GM11168 (cell line): Measurements from ENCODE around the gene TRIM37.
"Not testable (repeated sequence)": the region's sequence is repeated elsewhere in the genome, so short reads cannot be mapped to it uniquely, and the experiment has no call there.

Experiments used
- in situ Hi-C: fragments of 300-500 bp; cut with MboI; formaldehyde crosslinking; loops from one replicate; pipeline ENCODE4 v1.12.0; 2022; ENCODE audit warnings: low sequenced_read_pairs; ENCODE audit not compliant: unreplicated experiment

The TRIM37 gene

DNA sequence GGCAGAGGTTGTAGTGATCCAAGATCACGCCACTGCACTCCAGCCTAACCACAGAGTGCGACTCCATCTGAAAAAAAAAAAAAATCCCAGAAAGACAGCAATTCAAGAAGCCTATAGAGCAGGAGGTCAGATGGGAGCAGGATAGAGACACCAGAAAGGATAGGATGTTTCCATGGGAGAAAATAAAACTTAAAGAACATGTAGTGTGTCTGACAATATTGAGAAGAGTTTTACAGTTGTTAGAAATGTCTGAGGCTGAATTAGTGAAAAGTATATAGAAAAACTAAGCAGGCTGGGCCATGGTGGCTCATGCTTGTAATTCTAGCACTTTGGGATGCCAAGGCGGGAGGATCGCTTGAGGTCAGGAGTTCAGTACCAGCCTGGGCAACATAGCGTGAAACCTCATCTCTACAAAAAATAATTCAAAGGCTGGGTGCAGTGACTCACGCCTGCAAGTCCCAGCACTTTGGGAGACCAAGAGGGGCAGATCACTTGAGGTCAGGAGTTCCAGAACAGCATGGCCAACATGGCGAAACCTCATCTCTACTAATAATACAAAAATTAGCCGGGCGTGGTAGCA lies 15.3 kb upstream of the TRIM37 start:
- in situ Hi-C loops = no loop called here

DNA sequence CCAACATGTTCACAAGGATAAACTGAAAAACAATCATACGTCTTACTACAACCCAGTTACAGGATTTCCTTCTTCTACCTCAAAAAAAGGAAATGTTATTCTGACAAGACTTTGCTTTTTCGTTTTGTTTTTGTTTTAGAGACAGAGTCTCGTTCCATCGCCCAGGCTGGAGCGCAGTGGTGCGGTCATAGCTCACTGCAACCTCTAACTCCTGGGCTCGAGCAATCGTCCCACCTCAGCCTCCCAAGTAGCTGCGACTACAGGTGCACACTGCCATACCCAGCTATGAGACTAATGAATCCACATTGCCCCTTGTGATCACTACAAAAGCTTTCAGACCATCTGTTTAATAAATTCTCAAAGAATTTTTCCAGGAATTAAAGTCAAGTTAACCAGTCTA lies 8.8 kb upstream of the TRIM37 start:
- in situ Hi-C loops = no loop called here

DNA sequence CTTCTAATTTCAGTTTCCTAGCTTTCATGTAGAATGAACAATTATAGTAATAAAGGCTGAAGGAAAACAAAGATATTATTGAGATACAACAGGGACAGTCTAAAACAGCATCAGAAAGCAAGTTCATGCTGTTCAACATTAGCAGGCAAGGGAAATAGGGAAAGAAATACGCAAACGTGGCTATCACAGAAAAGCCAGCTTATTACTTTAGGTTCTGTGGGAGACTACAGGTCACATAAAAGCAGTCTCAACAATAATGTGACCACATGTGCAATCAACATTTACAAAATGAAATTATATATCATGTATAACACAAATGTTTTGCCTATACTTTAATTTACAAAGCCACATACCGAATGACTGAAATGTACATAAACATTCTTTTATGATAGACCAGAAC lies 4.9 kb upstream of the TRIM37 start:
- in situ Hi-C loops = no loop called here

DNA sequence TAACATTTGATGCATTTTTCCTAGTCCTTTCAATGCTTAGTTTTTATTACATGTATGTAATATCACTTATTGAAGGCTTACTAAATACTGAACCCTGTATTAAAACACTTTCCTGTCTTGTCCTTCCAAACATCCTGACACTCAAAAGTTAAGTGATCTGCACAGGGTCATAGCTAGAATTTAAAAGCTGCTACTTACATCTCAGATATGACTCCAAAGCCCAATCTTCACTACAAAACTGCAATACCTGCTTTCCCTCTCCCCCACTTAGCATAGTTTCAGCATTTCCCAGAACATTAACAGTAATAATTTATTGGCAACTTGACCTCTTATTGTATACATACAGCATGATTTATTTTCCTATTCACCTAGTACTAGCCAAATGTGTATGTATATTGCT lies 4.3 kb upstream of the TRIM37 start:
- in situ Hi-C loops = no loop called here

DNA sequence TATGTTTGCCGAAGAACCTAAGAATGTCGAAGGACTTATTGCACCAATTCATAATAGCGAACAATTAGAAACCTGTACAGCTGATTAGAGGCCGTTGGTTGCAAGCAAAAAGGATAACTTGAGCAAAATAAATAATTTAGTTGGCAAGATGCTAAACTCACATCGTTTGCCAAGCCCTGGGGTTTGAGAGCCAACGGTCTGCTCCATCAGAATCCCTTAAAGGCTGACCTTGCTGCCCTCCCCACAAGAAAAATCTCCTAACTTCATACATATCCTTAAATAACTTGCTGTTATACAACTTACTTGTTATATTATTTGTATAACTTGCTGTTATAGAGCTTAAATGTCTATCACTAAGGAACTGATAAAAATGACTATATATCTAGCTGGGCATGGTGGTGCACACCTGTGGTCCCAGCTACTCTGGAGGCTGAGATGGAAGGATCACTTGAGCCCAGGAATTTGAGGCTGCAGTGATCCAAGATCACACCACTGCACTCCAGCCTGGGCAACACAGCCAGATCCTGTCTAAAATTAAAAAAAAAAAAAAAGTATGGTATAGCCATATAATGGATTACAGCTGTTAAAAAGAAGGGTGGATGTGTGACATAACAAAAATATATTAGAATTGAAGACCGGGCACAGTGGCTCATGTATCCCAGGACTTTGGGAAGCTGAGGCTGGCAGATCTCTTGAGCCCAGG lies 1.9 kb upstream of the TRIM37 start:
- in situ Hi-C loops = no loop called here

DNA sequence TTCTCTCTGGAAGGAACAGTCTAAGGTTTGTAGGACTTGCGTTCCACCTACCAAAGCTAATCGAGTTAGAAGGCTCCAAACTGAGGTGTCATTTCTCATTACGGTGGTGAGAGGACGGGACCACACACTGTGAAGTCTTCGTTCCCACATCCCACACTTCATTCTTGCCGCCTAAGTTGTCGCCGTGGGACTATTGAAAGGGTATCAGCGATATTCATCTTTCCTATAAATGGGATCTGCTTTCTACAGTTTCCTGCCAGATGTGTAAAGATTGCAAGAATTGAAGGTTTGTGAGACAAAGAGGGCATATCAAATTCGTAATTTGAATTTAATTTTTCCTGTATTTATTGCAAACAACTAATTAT lies 608 bp upstream of the TRIM37 start:
- in situ Hi-C loops = no loop called here

DNA sequence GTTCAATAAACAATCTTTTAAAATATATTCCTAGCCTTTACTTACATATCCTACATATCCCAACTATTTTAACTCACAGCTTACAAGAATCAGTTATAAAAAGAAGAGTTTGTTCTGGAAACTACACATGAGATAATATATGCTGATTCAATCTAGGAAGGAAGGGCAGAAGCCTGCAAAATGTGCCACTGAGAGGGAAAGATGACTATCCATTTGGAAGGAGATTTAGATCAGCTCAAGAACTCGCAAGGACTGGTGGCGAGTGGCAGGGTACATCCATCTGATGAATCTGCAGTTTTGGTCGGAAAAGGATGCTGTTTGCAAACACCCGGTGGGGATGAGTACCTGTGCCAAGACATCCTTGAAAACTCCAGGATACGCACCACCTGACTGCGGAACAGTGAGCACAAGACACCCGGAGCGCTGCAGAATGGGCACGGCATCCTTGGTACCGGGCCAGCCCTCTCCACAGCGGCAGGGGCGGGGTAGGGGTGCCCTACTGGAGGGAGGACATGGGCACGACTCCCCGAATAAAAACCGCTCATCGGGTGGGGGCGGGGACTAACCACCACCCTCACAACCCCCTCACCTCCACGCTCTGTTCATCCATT lies 723 bp downstream of the TRIM37 start:
- in situ Hi-C loops = no loop called here

DNA sequence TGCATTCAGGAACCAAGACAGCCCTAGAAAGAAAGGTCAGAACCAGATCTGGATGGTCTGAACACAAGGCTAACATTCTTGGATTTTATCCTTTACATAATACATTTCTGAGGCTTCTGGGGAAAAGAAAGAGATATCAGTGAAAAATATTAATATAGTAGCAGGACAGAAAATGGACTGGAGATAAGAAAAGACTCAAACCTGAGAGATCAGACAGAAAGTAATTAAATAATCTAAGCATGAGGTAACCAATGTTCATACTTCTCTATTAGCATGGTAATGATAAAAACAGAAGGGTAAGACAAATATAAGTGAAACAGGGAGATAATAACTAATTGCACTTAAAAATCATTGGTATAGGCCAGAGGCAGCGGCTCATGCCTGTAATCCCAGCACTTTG lies 5.5 kb downstream of the TRIM37 start:
- in situ Hi-C loops = no loop called here

DNA sequence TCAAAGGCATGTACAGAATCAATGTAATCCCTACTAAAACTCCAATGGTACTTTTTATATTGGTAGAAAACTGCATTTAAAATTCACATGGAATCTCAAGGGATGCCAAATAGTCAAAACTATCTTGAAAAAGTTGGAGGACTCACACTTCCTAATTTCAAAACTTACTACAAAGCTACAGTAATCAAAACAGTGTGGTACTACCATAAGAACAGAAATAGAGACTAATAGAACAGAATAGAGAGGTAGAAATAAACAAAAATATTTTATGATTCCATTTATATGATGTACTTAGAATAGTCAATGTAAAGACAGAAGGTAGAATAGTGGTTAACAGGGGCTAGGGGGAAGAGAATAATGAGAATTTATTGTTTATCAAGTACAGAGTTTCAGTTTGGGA lies 8.8 kb downstream of the TRIM37 start:
- in situ Hi-C loops = no loop called here

DNA sequence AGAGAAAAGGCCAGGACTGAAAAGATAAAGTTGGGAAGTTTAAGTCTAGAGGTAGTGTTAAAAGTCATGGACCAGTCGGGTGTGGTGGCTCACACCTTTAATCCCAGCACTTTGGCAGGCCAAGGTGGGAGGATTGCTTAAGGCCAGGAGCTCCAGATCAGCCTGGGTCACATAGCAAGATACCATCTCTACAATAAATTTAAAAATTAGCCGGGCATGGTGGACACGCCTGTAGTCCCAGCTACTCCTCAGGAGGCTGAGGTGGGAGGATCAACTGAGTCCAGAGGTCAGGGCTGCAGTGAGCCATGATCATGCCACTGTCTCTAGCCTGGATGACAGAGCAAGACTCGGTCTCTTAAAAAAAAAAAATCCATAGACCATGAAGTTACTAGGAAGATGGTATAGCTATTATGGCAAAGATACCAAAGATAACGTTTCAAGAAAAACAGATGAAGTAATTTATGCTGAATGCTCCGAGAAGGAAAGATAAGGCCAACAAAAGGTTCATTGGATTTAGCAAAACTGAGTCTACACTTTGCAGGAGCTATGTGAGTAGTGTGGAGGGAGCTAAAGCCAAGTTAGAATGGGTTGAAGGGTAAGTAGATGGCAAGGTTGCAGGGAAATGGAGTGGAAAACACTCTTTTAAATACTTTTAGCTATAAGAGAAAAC lies 11.7 kb downstream of the TRIM37 start:
- in situ Hi-C loops = no loop called here

DNA sequence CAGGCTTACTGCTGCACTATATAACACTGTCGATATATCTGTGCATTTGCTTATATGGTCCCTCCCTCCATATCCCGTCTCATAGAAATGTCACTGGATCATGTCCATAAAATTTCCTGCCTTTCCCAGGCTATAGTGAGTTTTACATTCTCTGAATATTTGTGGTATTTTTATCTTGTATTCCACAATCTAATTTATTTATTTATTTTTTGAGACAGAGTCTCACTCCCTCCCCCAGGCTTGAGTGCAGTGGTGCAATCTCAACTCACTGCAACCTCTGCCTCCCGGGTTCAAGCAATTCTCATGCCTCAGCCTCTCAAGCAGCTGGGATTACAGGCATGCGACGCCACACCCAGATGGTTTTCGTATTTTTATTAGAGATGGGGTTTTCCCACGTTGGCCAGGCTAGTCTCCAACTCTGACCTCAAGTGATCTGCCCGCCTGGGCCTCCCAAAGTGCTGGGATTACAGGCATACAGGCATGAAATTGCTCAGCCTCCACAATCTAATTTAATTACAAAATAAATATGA lies 12.9 kb downstream of the TRIM37 start:
- in situ Hi-C loops = no loop called here

DNA sequence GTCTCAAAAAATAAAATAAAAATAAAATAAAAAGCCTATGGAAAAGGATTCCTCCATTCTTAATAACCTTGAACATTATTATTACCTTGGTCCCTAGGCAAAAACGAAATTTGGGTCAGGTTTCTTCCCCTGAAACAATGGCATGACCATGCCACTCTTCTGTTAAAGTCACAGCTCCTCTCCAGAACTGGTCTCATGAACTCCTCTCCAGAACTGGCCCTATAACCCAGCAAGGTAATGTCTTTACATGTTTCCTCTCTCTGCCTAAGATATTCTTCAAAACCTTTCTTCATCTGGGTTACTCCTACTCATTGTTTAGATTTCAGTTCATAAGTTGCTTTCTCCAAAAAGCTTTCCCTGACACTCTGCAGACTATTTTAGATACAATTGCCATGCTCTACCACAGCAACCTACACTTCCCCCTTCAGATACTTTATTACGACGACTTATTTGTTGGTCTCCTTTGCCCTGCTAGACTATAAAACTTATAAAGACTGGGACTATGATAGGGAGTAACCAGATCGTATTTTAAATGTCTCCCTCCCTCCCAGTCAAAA lies 13.5 kb downstream of the TRIM37 start:
- in situ Hi-C loops = no loop called here

DNA sequence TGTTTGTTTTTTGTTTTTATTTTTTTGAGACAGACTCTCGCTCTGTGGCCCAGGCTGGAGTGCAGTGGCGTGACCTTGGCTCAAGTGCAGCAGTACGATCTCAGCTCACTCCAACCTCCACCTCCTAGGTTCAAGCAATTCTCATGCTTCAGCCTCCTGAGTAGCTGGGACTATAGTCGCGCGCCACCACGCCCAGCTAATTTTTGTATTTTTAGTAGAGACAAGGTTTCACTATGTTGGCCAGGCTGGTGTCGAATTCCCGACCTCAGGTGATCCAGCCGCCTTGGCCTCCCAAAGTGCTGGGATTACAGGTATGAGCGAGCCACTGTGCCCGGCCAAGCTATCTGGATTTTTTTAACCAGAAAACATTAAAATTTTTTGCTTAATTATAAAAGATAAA lies 16.1 kb downstream of the TRIM37 start:
- in situ Hi-C loops = not testable (repeated sequence)

DNA sequence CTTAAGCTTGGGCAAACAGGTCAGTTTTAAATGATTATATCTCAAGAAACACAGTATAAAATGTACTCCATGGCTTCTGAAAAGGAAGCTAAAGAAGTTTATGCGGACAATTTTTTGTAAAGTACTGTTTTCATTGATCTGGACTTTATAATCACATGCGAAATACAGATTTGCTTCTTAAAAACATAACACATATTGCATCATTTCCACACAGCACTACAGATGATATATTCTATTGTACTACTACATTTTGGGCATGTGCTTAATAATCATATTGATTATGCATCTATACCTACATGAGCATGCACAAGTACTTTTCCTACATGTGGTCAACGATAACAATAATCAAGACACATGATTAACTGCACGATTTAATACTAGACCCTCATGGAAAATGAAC lies 22.5 kb downstream of the TRIM37 start:
- in situ Hi-C loops = no loop called here

DNA sequence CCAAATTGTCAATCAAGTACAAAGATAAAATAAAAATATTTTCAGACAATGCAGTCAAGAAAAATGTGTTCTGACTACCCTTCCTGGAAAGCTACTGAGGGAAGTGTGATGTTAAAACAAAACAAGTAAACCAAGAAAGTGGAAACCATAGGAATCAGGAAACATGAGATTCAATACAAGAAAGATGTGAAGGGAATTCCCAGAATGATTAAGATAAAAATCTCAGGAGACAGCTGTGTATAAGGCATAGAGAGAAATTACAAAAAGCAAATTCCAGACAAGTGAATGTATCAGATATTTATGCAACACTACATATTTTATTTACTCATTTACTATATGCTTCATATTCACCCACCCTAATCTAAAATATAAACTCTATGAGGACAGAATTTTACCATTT lies 32.2 kb downstream of the TRIM37 start:
- in situ Hi-C loops = no loop called here

DNA sequence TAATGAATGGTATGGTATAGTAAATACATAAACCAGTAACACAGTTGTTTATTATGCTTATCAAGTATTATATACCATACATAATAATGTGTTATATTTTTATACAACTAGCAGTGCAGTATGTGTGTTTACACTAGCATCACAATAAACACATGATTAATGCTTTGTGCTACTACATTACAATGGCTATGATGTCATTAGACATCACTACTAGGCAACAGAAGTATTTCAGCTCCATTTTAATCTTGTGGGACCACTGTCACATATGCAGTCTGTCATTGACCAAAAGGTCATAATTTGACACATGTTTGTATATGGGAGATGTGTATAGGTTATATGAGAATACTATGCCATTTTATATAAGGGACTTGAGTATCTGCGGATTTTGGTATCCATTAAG lies 32.7 kb downstream of the TRIM37 start:
- in situ Hi-C loops = no loop called here

DNA sequence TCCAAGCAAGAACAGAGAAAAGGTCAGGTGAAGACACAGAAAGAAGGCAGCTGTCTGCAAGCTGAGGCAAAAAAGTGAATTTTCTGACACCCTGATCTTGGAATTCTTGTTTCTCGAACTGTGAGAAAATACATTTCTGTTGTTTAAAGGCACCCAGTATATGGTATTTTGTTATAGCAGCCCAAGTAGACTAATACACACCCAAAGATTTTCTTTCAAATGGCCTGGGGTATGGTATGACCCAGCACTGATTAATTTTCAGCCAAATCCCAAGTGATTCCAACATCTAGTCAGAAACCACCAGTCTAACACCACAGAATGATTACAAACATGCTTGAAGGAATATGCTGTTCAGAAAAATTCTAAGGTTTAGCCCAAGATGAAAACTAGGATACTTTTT lies 36.8 kb downstream of the TRIM37 start:
- in situ Hi-C loops = no loop called here

DNA sequence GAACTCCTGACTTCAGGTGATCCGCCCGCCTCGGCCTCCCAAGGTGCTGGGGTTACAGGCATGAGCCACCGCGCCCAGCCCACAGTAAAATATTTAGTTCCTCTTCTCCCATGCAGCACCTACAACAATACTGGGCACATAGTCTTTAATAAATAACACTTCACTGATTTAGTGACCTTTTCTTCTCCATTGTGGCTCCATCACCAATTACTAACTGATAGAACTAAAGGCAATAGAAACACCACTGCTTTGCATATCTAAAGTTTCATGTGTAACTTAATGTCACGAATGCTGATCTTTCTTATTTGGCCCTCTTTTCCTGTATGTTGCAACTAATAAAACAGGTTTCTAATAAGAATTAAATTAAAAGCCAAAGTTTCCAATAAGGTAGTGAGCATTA lies 38.9 kb downstream of the TRIM37 start:
- in situ Hi-C loops = no loop called here

DNA sequence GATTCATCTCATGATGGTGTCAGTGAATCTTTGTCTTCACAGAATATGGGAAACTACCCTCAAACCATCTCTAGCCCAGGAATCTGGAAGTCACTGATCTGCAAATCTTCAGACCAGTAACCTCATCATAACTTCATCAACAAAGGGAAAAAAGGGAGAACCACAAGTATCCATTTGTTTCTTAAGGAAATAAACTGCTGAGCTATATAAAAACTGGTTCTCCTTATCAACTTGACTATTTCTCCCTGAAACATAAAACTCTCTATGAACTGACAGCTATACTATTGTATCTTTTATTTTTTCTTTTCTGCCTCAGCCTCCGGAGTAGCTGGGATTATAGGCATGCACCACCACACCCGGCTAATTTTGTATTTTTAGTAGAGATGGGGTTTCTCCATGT lies 39.3 kb downstream of the TRIM37 start:
- in situ Hi-C loops = no loop called here

DNA sequence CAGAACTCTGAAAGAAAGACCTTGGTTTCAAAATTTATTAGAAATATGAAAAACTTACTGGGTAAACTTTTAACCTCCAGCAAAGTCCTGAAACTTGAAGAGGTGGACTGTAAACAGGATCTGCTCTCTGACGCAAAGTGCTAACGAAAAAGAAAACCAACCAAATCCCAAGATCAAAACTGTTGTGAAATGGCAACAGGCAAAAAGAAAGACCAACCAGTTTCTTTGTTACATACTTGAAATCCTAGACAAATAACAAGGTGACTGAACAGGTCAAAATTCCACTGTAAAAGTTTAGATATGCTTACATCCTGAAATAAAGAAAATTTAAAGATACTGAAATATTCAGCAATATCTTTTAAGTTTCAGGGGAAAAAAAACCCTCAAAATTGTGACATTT lies 44.2 kb downstream of the TRIM37 start:
- in situ Hi-C loops = no loop called here

DNA sequence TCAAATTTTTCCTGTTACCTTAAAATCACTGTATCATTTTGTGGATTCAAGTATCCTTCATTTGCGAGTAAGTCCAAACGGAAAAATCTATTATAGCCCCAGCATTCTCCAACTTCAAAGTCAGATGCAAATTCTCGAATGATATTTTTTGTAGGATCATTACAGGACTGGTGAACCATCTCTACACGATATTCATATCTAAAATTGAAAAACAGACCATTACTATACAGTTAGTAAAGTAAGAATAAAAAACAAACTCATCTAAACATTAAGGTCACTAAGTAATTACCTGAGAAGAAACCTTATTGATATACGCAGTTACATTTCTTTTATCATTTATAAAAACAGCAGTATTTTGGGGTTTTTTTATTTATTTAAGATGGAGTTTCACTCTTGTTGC lies 49.8 kb downstream of the TRIM37 start:
- in situ Hi-C loops = no loop called here
